Skeletal muscle tissue (tissue), 4 donors: ENCODE measurements around the gene SPRY4. TPM values are rescaled to one million over a fixed set of nuclear protein-coding genes. Genes with fewer than 3 reads are reported as not detected.

Source experiments
- H3K27ac ChIP-seq: one replicate; pipeline ENCODE4 v1.7.0; 2013; ENCODE audit warnings: mild to moderate bottlenecking, low read depth, low read length, inconsistent platforms
- H3K27me3 ChIP-seq, 3 donors: one replicate each; pipeline ENCODE4 v1.7.0; 2013; ENCODE audit warnings: low read length in 3 of 3; ENCODE audit not compliant: control insufficient read depth in 3 of 3, insufficient read depth in 3 of 3
- H3K36me3 ChIP-seq, 3 donors: one replicate each; pipeline ENCODE4 v1.7.0; 2013; ENCODE audit warnings: low read length in 3 of 3; ENCODE audit not compliant: control insufficient read depth in 3 of 3, insufficient read depth in 3 of 3
- H3K4me1 ChIP-seq, 3 donors: one replicate each; pipeline ENCODE4 v1.7.0; 2013; ENCODE audit warnings: low read length in 3 of 3, mild to moderate bottlenecking in 3 of 3; ENCODE audit not compliant: control insufficient read depth in 3 of 3, insufficient read depth in 3 of 3
- H3K4me3 ChIP-seq, 3 donors: one replicate each; pipeline ENCODE4 v1.7.0; 2013; ENCODE audit warnings: low read length in 3 of 3
- H3K9ac ChIP-seq, 3 donors: one replicate each; pipeline ENCODE4 v1.7.0; 2013; ENCODE audit warnings: low read length in 3 of 3, mild to moderate bottlenecking in 3 of 3, moderate library complexity in 2 of 3, low read depth in 1 of 3
- H3K9me3 ChIP-seq, 3 donors: one replicate each; pipeline ENCODE4 v1.7.0; 2013; ENCODE audit warnings: low read length in 3 of 3; ENCODE audit not compliant: control insufficient read depth in 3 of 3
- total RNA-seq: library from RNA; depleted of rRNA; stranded (reverse); fragments of >200 nt; gene quantifications from one replicate; pipeline ENCODE4 v1.2.3, GENCODE V29; 2014
- donor health status: Osteomylitis.

Gene SPRY4
- total RNA-seq, 1 donor from 2014 or later = 6.3 TPM

GRCh38 chr5:142311725-142312124 is 13.1 kb downstream of the SPRY4 start:
- Histone ChIP-seq H3K4me1 (peaks cover 21 to 36% (median 35%) of the 10 kb centered on the region in 3 donors), H3K27ac (no peak overlapping the region)

GRCh38 chr5:142310803-142311202 is 14.0 kb downstream of the SPRY4 start:
- Histone ChIP-seq H3K36me3 (peaks cover 0 to 3% (median 3%) of the 10 kb centered on the region in 3 donors), H3K9ac (no peak overlapping the region), H3K9me3 (no peaks in the 10 kb centered on the region), H3K4me3 (no peak overlapping the region), H3K27me3 (peaks cover 9 to 15% (median 11%) of the 10 kb centered on the region in 3 donors), H3K27ac (no peak overlapping the region), H3K4me1 (peaks cover 16 to 32% (median 29%) of the 10 kb centered on the region in 3 donors)

More at GRCh38 chr5:142311725-142312124, 13.1 kb downstream of the SPRY4 start:
- Histone ChIP-seq H3K27me3 (peaks cover 9 to 15% (median 14%) of the 10 kb centered on the region in 3 donors), H3K9me3 (no peaks in the 10 kb centered on the region), H3K36me3 (peaks cover 0 to 3% (median 3%) of the 10 kb centered on the region in 3 donors), H3K9ac (no peak overlapping the region), H3K4me3 (no peak overlapping the region)

GRCh38 chr5:142309747-142310318 is 15.0 kb downstream of the SPRY4 start:
- Histone ChIP-seq H3K27ac (no peak overlapping the region), H3K27me3 (peaks cover 7 to 15% (median 9%) of the 10 kb centered on the region in 3 donors), H3K4me1 (peaks cover 11 to 27% (median 22%) of the 10 kb centered on the region in 3 donors), H3K9me3 (no peaks in the 10 kb centered on the region), H3K36me3 (peaks cover 0 to 3% (median 3%) of the 10 kb centered on the region in 3 donors), H3K9ac (no peak overlapping the region), H3K4me3 (no peak overlapping the region)

- H3K4me1 ChIP-seq = peaks cover under 1 to 14% (median 9%) of the 10 kb centered on the region in 3 donors
- no peak overlapping the region for H3K9ac ChIP-seq
- H3K4me3 ChIP-seq = no peak overlapping the region
- no peaks in the 10 kb centered on the region for H3K9me3 ChIP-seq
- peaks cover 0 to 6% (median 0%) of the 10 kb centered on the region in 3 donors for H3K27me3 ChIP-seq
- H3K36me3 ChIP-seq = peaks cover 0 to 3% (median 2%) of the 10 kb centered on the region in 3 donors
- no peak overlapping the region for H3K27ac ChIP-seq
Observed at GRCh38 chr5:142308358-142308757, 16.5 kb downstream of the SPRY4 start.

- H3K9me3 ChIP-seq = no peaks in the 10 kb centered on the region
- H3K36me3 ChIP-seq = peaks cover 0 to 3% (median 2%) of the 10 kb centered on the region in 3 donors
- no peak overlapping the region for H3K27ac ChIP-seq
- H3K27me3 ChIP-seq = peaks cover 0 to 5% (median 0%) of the 10 kb centered on the region in 3 donors
- H3K9ac ChIP-seq = no peak overlapping the region
- H3K4me3 ChIP-seq = no peak overlapping the region
- peaks cover 0 to 4% (median 2%) of the 10 kb centered on the region in 3 donors for H3K4me1 ChIP-seq
Observed at GRCh38 chr5:142307146-142307890, 17.5 kb downstream of the SPRY4 start.

- no peak overlapping the region for H3K27ac ChIP-seq
- peaks cover 0 to 2% (median 0%) of the 10 kb centered on the region in 3 donors for H3K4me1 ChIP-seq
- no peaks in the 10 kb centered on the region for H3K9me3 ChIP-seq
- H3K27me3 ChIP-seq = no peaks in the 10 kb centered on the region
- no peak overlapping the region for H3K4me3 ChIP-seq
- H3K9ac ChIP-seq = no peak overlapping the region
- peaks cover 0 to 3% (median 0%) of the 10 kb centered on the region in 3 donors for H3K36me3 ChIP-seq
Observed at GRCh38 chr5:142306077-142306502, 18.7 kb downstream of the SPRY4 start.

GRCh38 chr5:142305211-142305610 is 19.6 kb downstream of the SPRY4 start:
- Histone ChIP-seq H3K27me3 (no peaks in the 10 kb centered on the region), H3K4me3 (no peak overlapping the region), H3K36me3 (no peaks in the 10 kb centered on the region), H3K4me1 (no peaks in the 10 kb centered on the region), H3K9ac (no peak overlapping the region), H3K27ac (no peak overlapping the region), H3K9me3 (no peaks in the 10 kb centered on the region)

- no peaks in the 10 kb centered on the region for H3K9me3 ChIP-seq
- no peak overlapping the region for H3K4me3 ChIP-seq
- H3K4me1 ChIP-seq = no peaks in the 10 kb centered on the region
- no peaks in the 10 kb centered on the region for H3K36me3 ChIP-seq
- H3K9ac ChIP-seq = no peak overlapping the region
- H3K27ac ChIP-seq = no peak overlapping the region
- H3K27me3 ChIP-seq = no peaks in the 10 kb centered on the region
Observed at GRCh38 chr5:142304013-142304701, 20.7 kb downstream of the SPRY4 start.

- no peaks in the 10 kb centered on the region for H3K9me3 ChIP-seq
- H3K27ac ChIP-seq = no peak overlapping the region
- no peak overlapping the region for H3K4me3 ChIP-seq
- H3K36me3 ChIP-seq = no peaks in the 10 kb centered on the region
- H3K27me3 ChIP-seq = no peaks in the 10 kb centered on the region
- no peak overlapping the region for H3K9ac ChIP-seq
- H3K4me1 ChIP-seq = no peaks in the 10 kb centered on the region
Observed at GRCh38 chr5:142303565-142303964, 21.3 kb downstream of the SPRY4 start.
